GM19455 (cell line): ENCODE measurements around the gene YAE1.
A peak's percentile ranks its signal among the peaks of the same experiment; 100 is the strongest.

ENCODE experiments used
- ATAC-seq: cut with Tn5 transposase; IDR thresholded peaks from one replicate; pipeline ENCODE4 v1.9.1; 2021; ENCODE audit not compliant: unreplicated experiment

YAE1 gene

DNA sequence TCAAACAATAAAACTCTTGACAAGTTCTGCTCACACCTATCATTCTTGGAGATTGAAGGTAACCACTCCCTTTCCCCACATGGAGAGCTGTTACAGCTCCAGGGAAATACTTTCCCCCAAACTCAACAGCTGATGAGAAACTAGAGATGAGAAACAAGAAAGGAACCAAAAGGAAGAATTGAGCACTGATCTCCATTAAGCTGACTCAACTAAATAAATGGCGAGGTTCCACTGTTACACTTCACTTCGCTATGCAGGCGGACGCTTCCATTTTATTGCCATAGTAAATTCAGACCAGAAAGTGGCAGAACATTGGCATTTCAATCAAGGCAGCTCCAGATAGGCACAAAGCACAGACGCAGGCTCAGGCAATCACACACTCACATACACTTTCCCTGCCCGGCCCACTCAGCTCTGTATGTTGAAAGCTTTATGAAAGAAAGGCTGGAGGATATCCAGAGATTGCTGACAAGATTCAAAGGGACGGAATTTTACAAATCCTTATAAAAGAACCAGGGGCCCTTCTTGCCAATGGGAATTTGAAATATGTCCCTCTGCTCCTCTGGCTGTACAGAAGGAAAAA, 11.5 kb upstream of the YAE1 start:
- ATAC-seq, result no peak

DNA sequence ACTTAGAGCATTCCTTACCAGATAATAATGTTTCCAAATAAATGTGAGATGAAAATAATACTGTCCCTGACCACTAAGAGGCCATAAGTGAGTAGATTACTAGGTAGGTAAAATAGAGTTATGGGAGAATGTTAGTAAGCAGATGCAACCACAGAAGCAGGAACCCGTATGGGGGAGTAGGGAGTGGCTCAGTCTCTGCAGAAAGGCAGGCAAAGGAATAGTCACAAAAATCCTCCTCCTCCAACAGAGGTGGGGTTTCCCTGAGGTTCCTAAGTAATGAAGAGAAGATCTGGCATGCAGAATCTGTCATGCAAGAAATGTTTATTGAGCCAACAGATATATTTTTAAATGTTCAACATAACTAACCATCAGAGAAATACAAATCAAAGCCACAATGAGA, 9.0 kb upstream of the YAE1 start:
- no peak for ATAC-seq

DNA sequence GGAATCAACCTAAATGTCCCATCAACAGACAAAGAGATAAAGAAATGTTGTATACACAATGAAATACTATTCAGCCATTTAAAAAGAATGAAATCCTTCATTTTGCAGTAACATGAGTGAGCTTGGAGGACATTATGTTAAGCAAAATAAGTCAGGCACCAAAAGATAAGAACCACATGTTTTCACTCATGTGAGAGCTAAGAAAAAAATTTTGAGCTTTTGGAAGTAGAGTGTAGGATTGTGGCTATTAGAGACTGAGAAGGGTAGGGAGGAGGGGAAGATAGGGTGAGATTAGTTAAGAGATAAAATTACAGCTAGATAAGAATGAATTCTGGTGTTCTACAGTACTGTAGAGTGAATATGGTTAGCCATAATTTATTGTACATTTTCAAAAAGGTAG, 8.3 kb upstream of the YAE1 start:
- ATAC-seq, result no peak

DNA sequence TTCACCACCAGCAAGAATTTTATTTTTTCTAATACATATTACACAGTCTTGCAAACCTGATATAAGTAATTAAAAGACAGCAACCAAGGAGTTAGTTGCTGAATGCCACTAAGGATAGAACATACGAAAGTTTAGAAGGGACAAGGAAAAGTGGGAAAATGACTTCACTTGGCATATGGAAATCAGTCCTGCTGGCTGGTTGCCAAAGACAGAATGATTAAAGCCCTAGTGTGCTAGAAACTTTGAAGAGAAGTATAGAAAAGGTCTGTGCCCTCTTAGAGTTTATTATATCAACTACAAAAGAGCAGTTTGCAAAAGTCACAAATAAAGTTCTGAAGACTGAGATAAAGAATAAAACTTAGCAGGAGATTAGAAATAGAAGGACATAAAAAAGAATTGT, 5.8 kb upstream of the YAE1 start:
- ATAC-seq, result no peak

DNA sequence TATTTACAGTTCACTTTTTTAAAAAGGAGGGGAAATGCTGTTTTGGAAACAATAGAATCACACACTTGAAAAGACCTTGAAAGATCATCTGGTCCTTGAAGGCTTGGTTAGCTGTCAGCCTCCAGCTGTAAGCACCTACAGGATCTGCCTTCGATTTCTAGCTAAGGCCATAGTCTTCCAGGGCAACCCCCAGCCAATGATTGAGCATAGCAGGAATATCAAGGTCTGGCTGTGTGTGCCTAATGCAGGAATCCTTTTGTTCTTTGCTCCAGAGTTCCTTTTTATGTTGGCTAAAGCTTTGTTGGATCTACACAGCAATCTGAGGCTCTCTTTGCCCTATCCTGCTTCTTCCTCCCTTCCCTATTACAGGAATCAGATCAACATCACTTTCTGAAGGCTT, 5.2 kb upstream of the YAE1 start:
- no peak for ATAC-seq

DNA sequence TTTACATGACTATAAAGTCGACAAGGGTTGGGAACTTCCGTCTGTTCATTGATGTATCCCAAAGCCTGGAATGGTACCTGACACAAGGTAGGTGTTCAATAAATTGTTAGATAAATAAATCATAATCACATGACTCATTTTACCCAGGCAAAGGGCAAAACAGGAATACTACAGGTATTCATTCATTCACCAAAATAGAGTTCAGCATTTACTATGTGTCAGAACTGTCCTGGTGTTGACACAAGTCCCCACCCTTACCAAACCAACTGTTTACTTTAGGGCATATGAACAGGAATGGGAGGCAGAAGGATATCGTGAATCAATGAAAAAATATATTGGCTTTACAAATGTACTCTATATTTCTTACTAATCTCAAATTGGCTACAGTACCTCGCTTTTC, 666 bp upstream of the YAE1 start:
- ATAC-seq, result no peak

DNA sequence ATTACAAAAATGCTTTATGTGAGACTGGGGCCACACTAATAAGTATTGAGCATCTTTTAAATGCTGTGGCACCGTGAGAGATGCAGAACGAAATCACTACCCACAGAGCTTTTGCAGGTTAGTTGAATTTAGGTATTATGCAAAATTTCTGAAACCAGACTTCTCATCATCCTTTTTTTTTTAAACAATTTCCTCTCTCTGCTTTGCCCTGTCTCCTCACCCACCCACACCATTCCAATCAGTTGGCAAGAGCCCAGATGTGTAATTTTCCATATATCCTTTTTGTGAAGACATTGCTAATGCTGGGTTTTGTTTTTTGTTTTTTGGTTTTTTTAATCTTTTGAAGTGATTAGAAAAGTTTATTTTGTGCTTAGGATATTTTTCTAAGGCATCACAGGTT, 1.1 kb downstream of the YAE1 start:
- no peak for ATAC-seq

DNA sequence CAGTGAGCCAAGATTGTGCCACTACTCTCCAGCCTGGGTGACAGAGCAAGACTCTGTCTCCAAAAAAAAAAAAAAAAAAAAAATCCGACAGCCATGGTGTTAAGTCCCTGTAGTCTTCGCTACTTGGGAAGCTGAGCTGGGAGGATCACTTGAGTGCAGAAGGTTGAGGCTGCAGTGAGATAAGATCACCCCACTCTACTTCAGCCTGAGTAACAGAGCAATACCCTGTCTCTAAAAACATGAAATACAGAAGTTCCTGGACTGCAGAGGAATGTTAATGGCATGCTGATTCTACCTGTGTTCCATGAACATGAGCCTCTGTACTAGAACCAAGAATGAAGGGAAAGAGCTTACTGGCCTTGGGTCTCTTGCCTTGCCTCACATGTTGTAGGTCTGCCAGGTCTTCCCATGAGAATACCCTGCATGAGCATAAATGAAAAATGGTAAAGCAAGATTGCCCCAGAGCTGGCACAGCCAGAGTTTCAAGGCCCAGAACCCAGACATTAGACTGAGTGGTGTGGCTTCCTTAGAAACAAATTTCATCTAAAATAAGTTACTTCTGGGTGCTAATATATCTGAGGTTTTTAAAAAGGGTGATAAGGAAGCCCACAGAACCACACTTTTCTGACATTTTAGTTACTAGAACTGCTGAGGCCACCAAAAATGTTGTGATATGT, 8.6 kb downstream of the YAE1 start:
- no peak for ATAC-seq

DNA sequence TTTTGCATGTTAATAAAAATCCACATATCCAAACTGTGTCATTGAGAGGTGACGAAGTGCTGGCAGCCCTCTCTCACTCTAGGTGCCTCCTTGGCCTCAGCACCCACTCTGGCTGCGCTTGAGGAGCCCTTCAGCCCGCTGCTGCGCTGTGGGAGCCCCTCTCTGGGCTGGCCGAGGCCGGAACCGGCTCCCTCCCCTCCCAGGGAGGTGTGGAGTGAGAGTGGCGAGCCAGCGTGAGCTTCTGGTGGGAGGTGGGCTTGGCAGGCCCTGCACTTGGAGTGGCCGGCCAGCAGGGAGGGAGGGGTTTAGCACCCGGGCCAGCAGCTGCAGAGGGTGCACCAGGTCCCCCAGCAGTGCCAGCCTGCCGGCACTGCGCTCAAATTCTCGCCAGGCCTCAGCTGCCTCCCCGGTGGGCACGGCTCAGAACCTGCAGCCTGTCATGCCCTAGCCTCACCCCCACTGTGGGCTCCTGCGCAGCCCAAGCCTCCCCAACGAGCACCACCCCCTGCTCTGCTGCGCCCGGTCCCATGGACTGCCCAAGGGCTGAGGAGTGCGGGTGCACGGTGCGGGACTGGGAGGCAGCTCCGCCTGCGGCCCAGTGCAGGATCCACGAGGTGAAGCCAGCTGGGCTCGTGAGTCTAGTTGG, 11.1 kb downstream of the YAE1 start:
- no peak for ATAC-seq

DNA sequence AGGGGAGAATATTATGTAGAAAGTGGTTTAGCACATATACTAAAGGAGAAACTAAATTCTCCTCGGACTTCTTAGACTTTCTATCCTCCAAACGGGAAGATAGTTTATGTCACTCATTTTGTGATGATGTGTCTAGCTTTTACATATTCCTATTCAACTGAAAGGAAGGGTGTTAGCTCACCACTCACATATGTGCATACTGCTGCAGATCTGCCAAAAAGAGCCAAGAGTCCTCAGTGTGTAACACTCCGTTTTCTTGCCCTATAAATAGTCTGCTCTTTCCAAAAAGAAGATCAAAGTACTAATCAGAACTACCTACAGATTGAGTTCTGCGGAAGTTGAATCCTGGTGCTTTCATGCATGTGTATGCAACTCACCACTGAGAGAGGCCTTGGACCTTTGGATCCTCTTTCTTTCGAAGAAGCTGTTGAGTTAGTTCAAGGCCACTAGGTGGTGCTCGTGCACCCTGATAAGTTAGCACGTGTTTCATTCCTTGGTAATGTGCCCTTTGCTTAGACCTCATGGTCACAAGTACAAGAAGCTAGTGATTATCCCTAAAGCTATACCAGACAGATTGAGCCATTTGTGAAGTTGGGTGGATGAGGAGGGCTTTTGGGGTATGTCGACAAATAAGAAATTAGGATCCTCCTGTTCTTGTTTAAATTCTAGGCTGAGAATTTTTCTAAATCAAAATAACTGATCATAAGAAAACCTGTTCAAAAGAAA, 14.1 kb downstream of the YAE1 start:
- ATAC-seq, result peak; percentile 96

DNA sequence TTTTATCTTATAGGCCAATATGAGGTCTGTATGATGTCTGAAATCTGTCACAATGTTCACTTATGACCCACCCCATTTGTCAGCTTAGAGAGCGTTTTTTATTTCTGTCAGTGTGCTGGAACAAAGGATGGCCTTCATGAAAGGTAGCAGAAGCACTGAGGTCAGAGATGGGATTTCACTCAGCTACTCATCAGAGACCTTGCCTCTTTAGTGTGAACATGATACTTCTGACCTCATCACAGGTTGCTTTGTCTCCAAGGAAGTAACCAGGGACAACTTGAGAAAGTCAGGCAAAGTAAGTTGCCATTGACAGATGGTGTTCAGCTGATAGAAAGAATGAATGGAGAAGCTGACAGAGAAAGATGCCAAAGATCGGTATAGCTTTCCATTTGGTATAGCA, 16.3 kb downstream of the YAE1 start:
- no peak for ATAC-seq

DNA sequence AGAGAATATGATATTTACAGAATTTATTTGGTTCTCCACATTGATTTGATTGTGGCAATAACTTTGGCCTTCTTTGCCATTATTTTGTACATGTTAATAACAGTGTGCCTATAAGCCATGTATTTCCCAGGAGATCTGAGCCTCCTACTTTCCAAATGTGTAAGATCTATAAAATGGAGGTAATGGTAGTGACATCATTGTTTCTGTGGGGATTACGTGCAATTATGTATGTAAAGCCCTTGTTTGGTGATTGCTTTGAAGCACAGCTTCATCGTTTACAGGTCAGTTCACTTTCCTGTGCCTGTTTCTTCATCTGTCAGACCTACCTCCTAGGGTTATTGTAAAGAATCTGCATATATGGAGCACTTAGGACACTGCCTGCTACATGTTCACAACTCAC, 17.3 kb downstream of the YAE1 start:
- no peak for ATAC-seq

DNA sequence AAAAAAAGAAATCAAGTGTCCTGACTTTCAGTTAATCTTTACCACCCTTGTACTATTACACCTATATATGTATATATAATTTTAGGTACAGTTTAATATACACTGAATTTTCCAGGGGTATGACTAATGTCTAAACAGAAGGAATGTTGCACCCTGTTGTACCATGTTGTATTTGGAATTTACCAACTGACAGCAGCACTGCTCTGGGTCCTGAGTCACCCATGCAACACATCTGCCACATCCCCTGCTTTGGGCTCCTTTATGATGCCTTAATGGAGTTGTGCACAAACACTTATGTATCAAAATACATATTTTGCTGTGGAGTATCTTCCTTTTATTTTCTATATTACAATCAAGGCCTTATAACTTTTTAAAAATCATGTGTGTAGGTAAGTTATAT, 21.2 kb downstream of the YAE1 start:
- no peak for ATAC-seq

DNA sequence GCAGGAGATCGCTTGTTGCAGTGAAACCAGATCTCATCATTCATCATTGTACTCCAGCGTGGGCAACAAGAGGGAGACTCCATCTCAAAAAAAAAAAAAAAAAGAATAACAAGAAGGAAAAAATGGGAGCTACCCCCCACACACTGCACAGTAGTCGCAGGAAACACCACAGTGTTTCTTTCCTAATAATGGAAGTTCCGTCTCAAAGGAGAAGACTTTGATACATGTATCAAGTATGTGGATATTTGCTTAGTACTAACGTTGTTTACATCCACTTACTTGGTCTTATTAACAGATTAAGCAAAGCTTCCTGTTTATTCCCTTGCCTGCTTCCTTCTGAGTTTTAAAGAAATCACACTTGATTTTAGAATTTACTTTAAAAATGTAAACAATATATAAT, 22.2 kb downstream of the YAE1 start:
- ATAC-seq, result no peak

DNA sequence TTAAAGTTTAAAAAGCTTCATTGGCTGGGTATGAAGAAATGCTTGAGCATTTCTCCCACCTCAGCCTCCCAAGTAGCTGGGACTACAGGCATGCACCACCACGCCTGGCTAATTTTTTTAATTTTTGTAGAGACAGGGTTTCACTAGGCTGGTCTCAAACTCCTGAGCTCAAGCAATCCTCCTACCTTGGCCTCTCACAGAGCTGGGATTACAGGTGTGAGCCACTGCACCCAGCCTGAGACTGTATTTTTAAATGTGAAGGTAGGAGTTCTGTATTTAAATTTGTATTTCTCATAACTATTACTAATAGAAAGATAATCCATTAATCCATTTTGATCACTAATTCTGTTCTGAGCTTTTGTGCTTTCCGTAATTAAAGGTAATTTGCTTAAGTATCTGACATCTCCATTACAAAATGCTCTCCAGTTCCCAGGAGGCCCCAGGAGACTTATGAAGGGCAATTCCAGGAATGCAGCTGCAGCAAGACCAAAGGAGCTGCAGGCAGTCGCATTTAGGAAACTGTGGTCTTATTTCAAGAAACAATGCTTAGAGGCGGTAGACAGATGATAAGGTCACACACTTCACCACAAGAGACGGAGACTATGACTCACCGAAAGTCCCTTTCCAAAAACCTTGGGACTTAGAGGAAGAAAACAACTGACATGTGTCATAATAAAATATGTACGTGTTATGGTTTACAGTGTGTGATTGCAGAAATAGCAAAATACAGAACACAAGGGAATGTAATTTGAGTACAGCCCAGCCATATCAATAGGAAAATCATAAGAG, 23.3 kb downstream of the YAE1 start:
- peak; percentile 88 for ATAC-seq

DNA sequence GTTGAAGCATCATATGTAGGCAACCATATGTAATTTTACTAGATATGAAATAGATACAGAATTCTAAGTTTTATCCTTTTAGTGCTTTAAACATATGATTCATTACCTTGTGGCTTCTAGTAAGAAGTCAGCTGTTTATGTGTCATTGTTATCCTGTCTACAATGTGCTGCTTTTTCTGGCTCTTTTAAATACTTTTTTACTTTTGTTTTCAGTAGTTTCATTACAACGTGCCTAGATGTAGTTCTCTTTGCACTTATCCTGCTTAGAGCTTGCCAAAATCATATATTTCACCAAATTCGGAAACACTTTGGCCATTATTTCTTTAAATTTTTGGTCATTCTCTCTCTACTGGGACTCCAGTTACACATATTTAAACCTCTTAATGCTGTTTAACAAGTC, 26.4 kb downstream of the YAE1 start:
- ATAC-seq, result no peak

DNA sequence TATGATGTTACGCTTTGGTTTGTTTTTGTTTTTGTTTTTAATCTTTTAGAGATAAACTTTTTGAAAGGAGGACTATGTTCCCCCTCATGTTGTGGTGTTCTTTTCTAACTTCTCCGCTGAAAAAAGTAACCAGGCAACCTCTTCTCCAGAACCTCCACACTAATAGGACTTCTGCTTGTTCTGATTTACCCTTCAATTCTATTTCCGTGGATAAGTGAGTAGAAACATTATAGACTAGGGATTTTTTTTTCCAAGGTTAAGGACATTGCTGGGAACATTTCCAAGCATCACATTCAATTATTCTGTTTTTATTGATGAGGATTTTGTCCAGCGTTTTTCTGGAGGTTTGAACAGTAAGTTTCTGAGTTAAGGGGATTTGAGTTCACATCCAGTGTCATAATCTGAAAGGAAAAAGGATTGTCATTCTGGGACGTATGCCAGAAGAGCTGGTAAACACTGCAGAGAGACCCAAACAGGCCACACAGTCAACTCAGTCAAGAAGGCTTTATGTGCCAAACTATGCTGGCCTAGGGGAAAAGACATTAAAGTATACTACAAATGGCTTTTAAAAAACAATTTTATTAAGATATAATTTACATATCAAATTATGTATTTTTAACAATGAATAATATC, 28.9 kb downstream of the YAE1 start:
- no peak for ATAC-seq

DNA sequence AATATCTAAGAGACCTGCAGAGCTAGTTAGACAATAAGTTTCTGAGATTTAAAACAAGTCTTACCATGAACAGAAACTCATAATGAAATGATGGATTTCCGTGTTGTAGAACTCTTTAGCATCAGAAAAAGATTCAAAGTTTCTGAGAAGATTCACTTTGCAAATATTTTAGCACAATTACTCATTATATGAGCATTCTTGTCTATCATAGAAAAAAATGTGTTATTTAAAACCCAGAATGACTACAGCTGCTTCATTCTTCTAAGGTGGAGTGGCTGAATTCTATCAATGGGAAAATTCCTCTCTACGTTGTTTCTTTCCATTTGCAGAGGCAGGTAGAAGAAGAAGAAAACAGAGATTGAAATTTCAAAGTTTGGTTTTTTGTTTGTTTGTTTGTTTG, 36.1 kb downstream of the YAE1 start:
- ATAC-seq, result no peak

DNA sequence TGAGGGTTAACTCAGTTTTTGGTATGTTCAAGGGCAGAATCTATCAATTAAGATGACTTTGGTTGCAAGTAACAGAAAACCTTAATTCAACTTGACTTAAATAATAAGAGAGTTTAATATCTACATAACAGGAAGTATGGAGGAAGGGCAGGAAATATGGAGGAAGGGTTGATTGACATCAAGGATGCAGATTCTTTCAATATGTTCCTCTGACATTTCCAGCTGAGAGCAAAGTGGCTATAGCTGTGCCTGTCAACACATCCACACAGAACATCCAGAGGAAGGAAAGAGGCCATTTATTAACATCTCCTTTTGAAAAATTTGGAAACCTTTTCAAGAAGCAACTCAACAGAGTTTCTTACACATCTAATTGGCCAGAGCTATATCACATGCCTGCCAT, 37.7 kb downstream of the YAE1 start:
- ATAC-seq, result no peak

DNA sequence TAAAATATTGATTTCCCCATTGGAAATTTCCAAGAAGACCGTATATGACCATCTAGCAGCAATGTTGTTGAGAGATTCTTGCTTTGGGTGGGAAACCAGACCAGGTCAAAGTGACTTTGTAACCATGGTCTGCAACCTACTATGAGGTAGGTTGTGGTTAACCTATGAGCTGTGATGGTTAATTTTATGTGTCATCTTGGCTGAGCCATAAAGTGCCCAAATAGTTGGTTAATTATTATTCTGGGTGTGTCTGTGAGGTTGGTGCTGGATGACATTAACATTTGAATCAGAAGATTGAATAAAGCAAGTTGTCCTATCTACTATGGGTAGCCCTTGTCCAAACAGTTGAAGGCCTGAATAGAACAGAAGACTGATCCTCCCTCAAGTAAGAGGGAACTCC, 38.9 kb downstream of the YAE1 start:
- ATAC-seq, result no peak

DNA sequence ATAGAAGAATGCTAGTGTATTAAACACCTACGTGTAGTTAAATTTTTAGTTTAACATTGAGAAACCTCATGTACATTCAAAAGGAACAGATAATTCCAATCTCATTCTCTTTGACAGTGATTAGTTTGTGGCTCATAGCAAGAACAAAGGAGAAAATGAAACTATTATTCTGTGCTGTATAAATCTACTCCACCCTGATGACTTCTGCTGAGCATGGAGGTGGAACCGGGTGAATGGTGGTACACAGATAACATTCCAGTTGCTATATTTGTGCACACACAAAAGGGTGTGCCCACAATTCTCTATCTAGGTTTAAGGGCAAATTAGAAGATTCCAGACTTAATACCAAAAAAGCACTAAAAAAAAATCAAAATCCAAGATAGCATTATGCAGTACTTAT, 40.1 kb downstream of the YAE1 start:
- no peak for ATAC-seq
